Measurements from ENCODE around the gene STARD7.
"Not testable (repeated sequence)": the region's sequence is repeated elsewhere in the genome, so short reads cannot be mapped to it uniquely, and the experiment has no call there.

The STARD7 gene

GRCh38 chr2:96145848-96146152 lies 62.8 kb downstream of the STARD7 start:
- no peak for DNase-seq

DNA sequence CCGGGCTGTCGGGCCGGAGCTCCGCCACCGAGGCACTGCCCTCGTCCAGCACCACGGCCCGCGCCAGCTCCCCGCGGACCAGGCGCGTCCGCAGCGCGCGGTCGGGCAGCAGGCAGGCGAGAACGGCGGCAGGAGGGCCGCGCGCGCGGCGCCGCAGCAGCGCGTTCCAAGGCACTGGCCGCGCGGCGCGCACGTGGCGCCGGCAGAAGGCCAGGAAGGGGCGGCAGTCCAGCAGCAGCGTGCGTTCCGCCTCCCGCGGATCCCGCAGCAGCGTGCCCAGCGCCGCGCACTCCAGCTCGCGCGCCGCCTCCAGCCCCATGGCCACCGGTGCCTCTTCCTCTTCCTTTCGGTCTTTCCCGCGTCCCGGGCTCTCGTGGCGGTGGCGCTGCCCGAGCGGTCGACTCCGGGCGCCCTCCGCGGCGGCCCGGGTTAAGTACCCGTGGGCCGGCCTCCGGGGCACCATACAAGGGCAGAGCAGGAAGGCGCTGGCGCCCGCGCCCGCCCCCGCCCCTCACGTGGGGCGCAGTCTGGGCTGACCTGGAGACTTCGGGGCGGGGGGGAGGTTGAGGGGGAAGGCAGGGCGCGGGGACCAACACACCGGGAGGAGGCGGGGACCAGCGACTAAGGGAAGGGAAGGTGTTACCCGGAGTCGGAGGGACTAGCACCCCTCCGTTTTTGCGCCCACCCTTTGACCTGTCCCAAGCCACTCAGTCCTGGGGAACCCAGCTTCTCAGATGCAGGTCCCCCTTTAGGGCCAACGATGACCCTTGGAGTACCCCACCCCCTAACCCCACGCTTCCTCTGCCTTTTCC lies 63.4 kb downstream of the STARD7 start, which contains the start of gene DUSP2:
DUSP2 (minus strand) TSS at position 405 of the 812 bp plus-strand sequence; CDS start at position 319, 86 bp downstream.
- DNase-seq, result peak; percentile 32

- no peak for DNase-seq
These were observed 64.1 kb downstream of the STARD7 start for GRCh38 chr2:96144481-96145035.

- no peak for DNase-seq
These were observed 64.7 kb downstream of the STARD7 start for GRCh38 chr2:96143848-96144480.

DNA sequence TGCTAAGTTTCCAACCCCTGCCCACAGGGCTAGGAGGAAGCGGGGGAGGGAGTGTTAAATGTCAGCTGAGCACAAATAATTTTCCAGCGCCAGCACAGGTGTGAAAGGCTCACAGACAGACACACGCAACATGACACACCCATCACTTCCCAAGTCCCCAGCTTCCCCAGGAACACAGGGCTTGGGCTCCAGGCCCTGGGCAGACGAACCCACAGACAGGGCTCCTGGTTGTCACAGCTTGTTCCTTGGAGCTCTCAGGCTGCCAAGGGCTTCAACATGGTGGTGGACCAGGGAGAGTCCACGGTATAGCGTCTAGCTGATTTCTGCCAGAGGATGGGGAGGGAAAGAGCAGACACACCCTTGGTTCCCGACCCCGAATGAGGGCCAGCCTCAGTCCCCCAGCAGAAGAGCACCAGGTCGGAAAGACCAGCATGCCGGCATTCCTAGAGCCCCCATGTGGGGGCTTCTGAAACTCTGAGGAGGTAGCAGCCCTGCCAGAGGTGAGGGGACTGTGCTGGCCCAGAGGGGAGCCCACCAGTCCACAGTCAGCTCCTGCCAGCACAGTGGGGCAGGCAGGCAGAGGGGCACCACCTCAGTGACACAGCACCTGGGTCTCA lies 65.3 kb downstream of the STARD7 start:
- DNase-seq, result no peak

DNA sequence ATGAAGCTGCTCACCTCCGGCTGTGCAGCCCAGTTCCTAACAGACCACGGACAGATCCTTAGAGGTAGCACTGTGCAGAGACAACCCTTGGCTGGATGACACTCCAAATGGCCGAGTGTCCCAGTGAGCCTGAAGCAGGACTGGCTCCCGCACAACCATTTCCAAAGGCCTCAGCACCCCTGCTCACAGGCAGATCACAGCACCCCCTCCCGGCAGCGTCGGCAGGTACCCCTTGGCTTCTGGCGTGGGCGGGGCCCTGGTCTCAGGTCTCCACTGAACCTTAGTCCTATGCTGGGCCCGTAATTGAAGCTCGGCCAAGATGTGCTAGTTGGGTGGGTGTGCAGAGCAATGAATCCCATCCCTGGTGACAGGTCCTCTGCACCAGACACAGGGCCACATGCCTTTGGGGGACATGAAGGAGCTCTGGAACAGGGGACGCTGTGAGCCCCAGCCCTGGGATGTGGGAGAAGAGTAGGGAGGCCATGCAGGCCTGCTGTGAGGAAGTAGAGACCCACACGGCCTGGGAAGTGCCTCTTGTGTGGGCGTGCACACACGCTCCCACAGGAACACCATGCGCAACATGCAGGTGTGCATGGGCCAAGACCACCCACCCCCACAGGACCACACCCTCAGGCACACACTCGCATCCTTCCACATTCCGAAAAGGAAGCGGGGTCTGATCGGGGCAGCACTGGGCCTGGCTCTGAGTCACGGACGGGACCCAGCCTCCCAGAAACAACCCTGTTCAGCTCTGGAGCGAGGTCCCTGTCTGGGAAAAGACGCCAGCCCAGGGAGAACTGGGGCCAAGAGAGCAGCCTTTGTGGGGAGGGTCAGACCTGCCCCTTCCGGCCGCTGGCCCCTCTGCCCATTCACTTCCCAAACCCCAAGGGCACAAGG lies 66.2 kb downstream of the STARD7 start:
- no peak for DNase-seq

GRCh38 chr2:96141624-96141967 lies 67.0 kb downstream of the STARD7 start:
- not testable (repeated sequence) for DNase-seq

DNA sequence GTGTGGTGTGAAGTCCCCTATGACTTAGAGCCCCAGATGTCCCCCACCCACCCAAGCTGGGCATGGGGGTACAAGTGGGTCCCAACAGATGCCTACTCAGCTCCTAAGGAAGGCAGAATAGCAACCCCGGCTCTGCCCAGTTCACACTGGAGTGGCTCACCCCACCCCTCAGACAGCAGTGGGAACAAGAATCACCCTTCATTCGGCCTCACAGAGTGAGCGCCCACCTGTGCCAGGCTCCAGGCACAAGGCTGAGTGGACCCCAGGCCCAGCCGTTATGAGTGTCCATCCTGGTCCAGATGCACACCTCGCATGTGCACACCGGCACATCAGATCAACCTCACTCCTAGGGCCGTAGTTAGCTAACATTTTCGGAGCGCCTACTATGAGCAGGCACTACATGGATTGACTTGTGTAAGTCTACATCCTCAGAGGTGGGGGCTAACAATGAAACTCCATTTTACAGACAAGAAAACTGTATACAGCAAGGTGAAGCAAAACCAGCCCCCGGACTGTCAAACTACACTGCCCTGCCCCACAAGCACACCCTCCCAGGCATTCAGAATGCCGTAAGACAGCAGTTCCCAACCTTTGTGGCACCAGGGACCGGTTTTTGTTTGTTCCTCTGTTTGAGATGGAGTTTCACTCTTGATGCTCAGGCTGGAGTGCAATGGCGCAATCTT lies 67.5 kb downstream of the STARD7 start:
- DNase-seq, result no peak

- no peak for DNase-seq
These were observed 69.4 kb downstream of the STARD7 start for GRCh38 chr2:96139181-96139758.

GRCh38 chr2:96138179-96139145 lies 70.2 kb downstream of the STARD7 start, which contains the start of gene ASTL:
TSS of gene ASTL (minus strand) at chr2:96138502. CDS start at chr2:96138436, 66 bp downstream.
- no peak for DNase-seq

GRCh38 chr2:96137321-96138178 lies 71.1 kb downstream of the STARD7 start:
- DNase-seq, result no peak

DNA sequence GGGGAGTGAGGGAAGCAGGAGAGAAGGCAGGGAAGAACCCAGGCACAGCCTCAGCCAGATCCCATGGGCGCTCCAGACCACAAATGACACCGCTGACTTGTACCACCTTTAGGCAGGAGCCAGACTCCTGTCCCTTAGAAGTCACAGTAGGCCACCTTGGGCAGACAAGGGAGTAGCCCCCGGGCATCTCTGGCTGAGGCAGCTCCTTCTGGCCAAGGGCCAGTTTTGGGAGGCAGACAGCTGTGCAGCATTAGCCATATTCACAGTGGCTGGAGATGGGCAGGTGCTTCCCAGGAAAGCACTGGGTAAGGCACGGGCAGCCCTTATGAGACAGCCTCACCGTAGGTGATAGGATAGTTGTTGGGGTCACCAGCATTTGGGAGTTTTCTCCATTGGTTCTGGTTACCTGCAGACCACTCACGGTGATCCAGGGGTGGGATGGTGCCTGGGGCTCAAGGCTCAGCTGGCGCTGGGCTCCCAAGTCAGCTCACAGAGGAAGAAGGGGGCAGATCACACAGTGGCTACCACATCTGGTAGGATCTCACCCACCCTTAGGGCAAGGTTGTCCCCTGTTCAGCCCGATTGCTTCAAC lies 72.4 kb downstream of the STARD7 start:
- no peak for DNase-seq

DNA sequence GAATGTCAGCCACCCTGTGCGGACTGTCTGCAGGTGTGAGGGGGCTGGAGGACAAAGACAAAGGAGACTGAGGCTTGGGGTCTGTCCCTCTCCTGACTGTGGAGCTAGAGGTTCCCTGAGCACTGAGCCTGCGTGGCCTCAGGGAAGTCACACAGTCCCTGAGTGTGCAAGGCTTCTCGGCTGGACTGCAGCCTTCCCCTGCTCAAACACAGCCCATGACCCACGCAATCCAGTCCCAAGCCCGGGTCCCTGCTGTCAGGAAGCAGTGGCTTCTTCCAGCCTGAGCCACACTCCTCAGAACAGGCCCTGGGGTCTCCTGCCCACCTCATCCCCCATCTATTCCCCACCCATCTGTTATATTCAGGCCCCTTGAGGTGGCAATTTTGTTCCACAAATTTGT lies 73.0 kb downstream of the STARD7 start:
- DNase-seq, result no peak

GRCh38 chr2:96135171-96135570 lies 73.5 kb downstream of the STARD7 start:
- no peak for DNase-seq

Measured in amniotic stem cell (primary cell).